KMS-11 (cell line): Measurements from ENCODE around the gene TEDDM1.

Source experiments
- H2AFZ ChIP-seq: fragments of 200-600 bp; sonication (generic); 2 replicates; pipeline ENCODE4 v1.6.1; 2016; ENCODE audit warnings: antibody characterized with exemption, mixed run types, low read depth
- H3K27ac ChIP-seq: fragments of 200-600 bp; sonication (generic); 2 replicates; pipeline ENCODE4 v1.6.1; 2016; ENCODE audit warnings: mild to moderate bottlenecking, mixed run types
- H3K27me3 ChIP-seq: fragments of 200-600 bp; sonication (generic); 2 replicates; pipeline ENCODE4 v1.6.1; 2017; ENCODE audit warnings: mild to moderate bottlenecking, low read depth, mixed run types, moderate library complexity; ENCODE audit not compliant: insufficient read depth
- H3K36me3 ChIP-seq: fragments of 200-600 bp; sonication (generic); 2 replicates; pipeline ENCODE4 v1.6.1; 2017; ENCODE audit warnings: mild to moderate bottlenecking, mixed run types; ENCODE audit not compliant: insufficient read depth
- H3K4me1 ChIP-seq: fragments of 200-600 bp; sonication (generic); 2 replicates; pipeline ENCODE4 v1.6.1; 2016; ENCODE audit warnings: mild to moderate bottlenecking, low read depth, mixed run types; ENCODE audit not compliant: poor library complexity, severe bottlenecking
- H3K4me2 ChIP-seq: fragments of 200-600 bp; sonication (generic); 2 replicates; pipeline ENCODE4 v1.7.0; 2016; ENCODE audit warnings: mild to moderate bottlenecking, mixed run types
- H3K4me3 ChIP-seq: fragments of 200-600 bp; sonication (generic); IDR thresholded peaks from 2 replicates; pipeline ENCODE4 v1.6.1; 2017; ENCODE audit warnings: low read depth, low read length, mixed read lengths; ENCODE audit not compliant: insufficient read depth
- H3K79me2 ChIP-seq: fragments of 200-600 bp; sonication (generic); 2 replicates; pipeline ENCODE4 v1.6.1; 2016; ENCODE audit warnings: low read depth, mixed run types; ENCODE audit not compliant: insufficient read depth
- H3K9ac ChIP-seq: fragments of 200-600 bp; sonication (generic); 2 replicates; pipeline ENCODE4 v1.6.1; 2016; ENCODE audit warnings: mild to moderate bottlenecking, mixed run types
- H4K20me1 ChIP-seq: fragments of 200-600 bp; sonication (generic); 2 replicates; pipeline ENCODE4 v1.6.1; 2016; ENCODE audit warnings: mild to moderate bottlenecking, mixed run types; ENCODE audit not compliant: insufficient read depth
- TF ChIP-seq, protein P1 (sequence below): fragments of 200-600 bp; sonication (generic); conservative IDR thresholded peaks from 2 replicates; pipeline ENCODE4 v1.6.1; 2017; ENCODE audit warnings: low read depth, mild to moderate bottlenecking, antibody characterized with exemption, low read length, moderate library complexity, mixed read lengths

TEDDM1 gene

DNA sequence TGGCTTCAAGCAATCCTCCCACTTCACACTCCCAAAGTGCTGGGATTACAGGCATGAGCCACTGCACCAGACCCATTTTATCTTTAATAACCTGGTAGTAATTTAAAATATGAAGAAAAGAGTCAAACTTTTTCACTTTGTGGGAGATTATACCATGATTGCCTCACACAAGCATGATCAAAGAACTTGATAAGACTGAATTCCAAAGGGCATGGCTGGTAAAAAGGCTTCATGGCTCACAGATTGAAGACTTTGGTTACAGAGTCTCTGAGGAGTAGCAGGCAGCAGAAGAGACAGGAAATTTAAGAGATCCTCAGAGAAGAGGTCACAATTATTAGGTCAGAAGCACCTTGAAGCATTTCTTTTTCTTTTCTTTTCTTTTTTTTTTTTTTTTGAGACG lies 33.1 kb upstream of the TEDDM1 start:
- no peaks in the 10 kb centered on the region for H3K36me3 ChIP-seq
- no peaks in the 10 kb centered on the region for H3K27me3 ChIP-seq
- H3K27ac ChIP-seq: no peak overlapping the region
- H3K4me3 ChIP-seq: no peak overlapping the region
- no peak overlapping the region for H3K9ac ChIP-seq
- no peaks in the 10 kb centered on the region for H4K20me1 ChIP-seq
- no peaks in the 10 kb centered on the region for H3K79me2 ChIP-seq
- TF ChIP-seq, protein P1, sequence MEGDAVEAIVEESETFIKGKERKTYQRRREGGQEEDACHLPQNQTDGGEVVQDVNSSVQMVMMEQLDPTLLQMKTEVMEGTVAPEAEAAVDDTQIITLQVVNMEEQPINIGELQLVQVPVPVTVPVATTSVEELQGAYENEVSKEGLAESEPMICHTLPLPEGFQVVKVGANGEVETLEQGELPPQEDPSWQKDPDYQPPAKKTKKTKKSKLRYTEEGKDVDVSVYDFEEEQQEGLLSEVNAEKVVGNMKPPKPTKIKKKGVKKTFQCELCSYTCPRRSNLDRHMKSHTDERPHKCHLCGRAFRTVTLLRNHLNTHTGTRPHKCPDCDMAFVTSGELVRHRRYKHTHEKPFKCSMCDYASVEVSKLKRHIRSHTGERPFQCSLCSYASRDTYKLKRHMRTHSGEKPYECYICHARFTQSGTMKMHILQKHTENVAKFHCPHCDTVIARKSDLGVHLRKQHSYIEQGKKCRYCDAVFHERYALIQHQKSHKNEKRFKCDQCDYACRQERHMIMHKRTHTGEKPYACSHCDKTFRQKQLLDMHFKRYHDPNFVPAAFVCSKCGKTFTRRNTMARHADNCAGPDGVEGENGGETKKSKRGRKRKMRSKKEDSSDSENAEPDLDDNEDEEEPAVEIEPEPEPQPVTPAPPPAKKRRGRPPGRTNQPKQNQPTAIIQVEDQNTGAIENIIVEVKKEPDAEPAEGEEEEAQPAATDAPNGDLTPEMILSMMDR: no peak
- H2AFZ ChIP-seq: no peak overlapping the region
- H3K4me1 ChIP-seq: peaks cover 7% of the 10 kb centered on the region
- H3K4me2 ChIP-seq: no peak overlapping the region

DNA sequence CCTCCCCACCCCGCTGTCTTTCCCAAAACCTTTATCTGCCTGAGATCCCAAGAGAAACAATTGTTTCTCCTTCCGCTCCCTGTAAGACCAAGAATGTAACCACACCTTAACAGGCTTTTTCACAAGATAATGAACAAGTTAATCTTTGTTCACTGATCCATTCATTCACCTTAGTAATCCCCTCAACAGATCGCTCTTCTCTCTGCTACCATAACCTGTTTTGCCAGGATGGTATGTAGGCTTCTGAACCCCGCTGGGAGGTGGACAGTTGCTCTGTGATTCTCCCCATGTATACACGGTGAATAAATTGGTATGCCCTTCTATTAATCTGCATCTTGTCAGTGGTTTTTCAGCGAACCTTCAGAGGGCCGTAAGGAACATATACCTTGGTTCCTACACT lies 30.8 kb upstream of the TEDDM1 start:
- Histone ChIP-seq H3K27ac (no peak overlapping the region), H2AFZ (no peak overlapping the region), H4K20me1 (no peaks in the 10 kb centered on the region), H3K4me1 (peaks cover 7% of the 10 kb centered on the region), H3K4me2 (no peak overlapping the region), H3K79me2 (no peaks in the 10 kb centered on the region), H3K36me3 (no peaks in the 10 kb centered on the region), H3K27me3 (no peaks in the 10 kb centered on the region), H3K9ac (no peak overlapping the region), H3K4me3 (no peak overlapping the region)
- TF ChIP-seq, protein P1: no peak

- Histone ChIP-seq H3K9ac (no peak overlapping the region), H3K27ac (no peak overlapping the region), H3K4me3 (no peak overlapping the region), H3K4me1 (peaks cover 7% of the 10 kb centered on the region), H4K20me1 (no peaks in the 10 kb centered on the region), H3K79me2 (no peaks in the 10 kb centered on the region), H2AFZ (no peak overlapping the region), H3K4me2 (no peak overlapping the region), H3K27me3 (no peaks in the 10 kb centered on the region), H3K36me3 (no peaks in the 10 kb centered on the region)
- TF ChIP-seq, protein P1: no peak
Observed at GRCh38 chr1:182430263-182431068, 30.0 kb upstream of the TEDDM1 start.

GRCh38 chr1:182428043-182428442 lies 27.6 kb upstream of the TEDDM1 start:
- H3K9ac ChIP-seq: no peak overlapping the region
- no peaks in the 10 kb centered on the region for H4K20me1 ChIP-seq
- TF ChIP-seq, protein P1: no peak
- H3K79me2 ChIP-seq: no peaks in the 10 kb centered on the region
- no peaks in the 10 kb centered on the region for H3K27me3 ChIP-seq
- peaks cover 7% of the 10 kb centered on the region for H3K4me1 ChIP-seq
- no peak overlapping the region for H3K4me3 ChIP-seq
- no peak overlapping the region for H3K4me2 ChIP-seq
- H3K36me3 ChIP-seq: no peaks in the 10 kb centered on the region
- H2AFZ ChIP-seq: no peak overlapping the region
- H3K27ac ChIP-seq: no peak overlapping the region
